Measurements from ENCODE around the gene CANX.

CANX gene

GRCh38 chr5:179768326-179769085 lies 69.7 kb downstream of the CANX start:
- 94% methylated on average over 18 of the region's 18 CpGs for WGBS
- Histone ChIP-seq H3K27me3 (ENCODE audit: control insufficient read depth in 1 of 2, insufficient read depth in 1 of 2, low read length in 2 of 2) (no peaks in the 10 kb centered on the region), H2BK5ac (ENCODE audit: low read depth, low read length, poor library complexity, severe bottlenecking) (no peak overlapping the region), H2BK120ac (ENCODE audit: low read depth, low read length) (no peak overlapping the region), H4K8ac (ENCODE audit: low read length) (no peak overlapping the region), H3K4me1 (ENCODE audit: control insufficient read depth, insufficient read depth, low read depth, low read length) (peaks cover 29% of the 10 kb centered on the region), H4K91ac (ENCODE audit: low read length) (no peak overlapping the region), H3K18ac (ENCODE audit: low read depth in 1 of 2, low read length in 2 of 2) (no peak overlapping the region), H2BK15ac (ENCODE audit: low read depth, poor library complexity, severe bottlenecking) (no peak overlapping the region), H3K23ac (ENCODE audit: low read length in 2 of 2) (no peak overlapping the region), H3K79me1 (replicated peaks; ENCODE audit: low read length, poor library complexity, severe bottlenecking) (peaks cover 14% of the 10 kb centered on the region), H3K9me3 (ENCODE audit: control insufficient read depth, low read length) (no peaks in the 10 kb centered on the region), H3K4me3 (ENCODE audit: insufficient read depth in 1 of 2, low read depth in 1 of 2, low read length in 2 of 2) (no peak overlapping the region), H2AK5ac (ENCODE audit: low read length, severe bottlenecking) (no peak overlapping the region), H2BK12ac (ENCODE audit: low read length in 2 of 2) (no peak overlapping the region), H3K14ac (ENCODE audit: low read length in 2 of 2) (no peak overlapping the region), H3K27ac (ENCODE audit: low read length, poor library complexity, severe bottlenecking) (no peak overlapping the region), H3K4ac (ENCODE audit: low read depth in 1 of 2, low read length in 2 of 2) (no peak overlapping the region), H3K9ac (ENCODE audit: low read length) (no peak overlapping the region), H3K36me3 (ENCODE audit: control insufficient read depth in 1 of 2, insufficient read depth in 2 of 2, low read depth in 1 of 2, low read length in 2 of 2) (peaks cover 45 to 68% of the 10 kb centered on the region in 2 experiments), H3K4me2 (ENCODE audit: low read length, poor library complexity, severe bottlenecking) (no peak overlapping the region), H2AFZ (ENCODE audit: low read depth, low read length) (no peak overlapping the region)
- DNase-seq, result no peak

- H2BK12ac ChIP-seq (ENCODE audit: low read length in 2 of 2), result no peak overlapping the region
- no peak overlapping the region for H3K9ac ChIP-seq (ENCODE audit: low read length)
- H2AFZ ChIP-seq (ENCODE audit: low read depth, low read length), result no peak overlapping the region
- no peak for DNase-seq
- no peaks in the 10 kb centered on the region for H3K9me3 ChIP-seq (ENCODE audit: control insufficient read depth, low read length)
- H3K4me1 ChIP-seq (ENCODE audit: control insufficient read depth, insufficient read depth, low read depth, low read length), result peaks cover 24% of the 10 kb centered on the region
- no peak overlapping the region for H3K4me3 ChIP-seq (ENCODE audit: insufficient read depth in 1 of 2, low read depth in 1 of 2, low read length in 2 of 2)
- no peak overlapping the region for H2BK120ac ChIP-seq (ENCODE audit: low read depth, low read length)
- no peak overlapping the region for H2AK5ac ChIP-seq (ENCODE audit: low read length, severe bottlenecking)
- H3K4me2 ChIP-seq (ENCODE audit: low read length, poor library complexity, severe bottlenecking), result no peak overlapping the region
- H3K18ac ChIP-seq (ENCODE audit: low read depth in 1 of 2, low read length in 2 of 2), result no peak overlapping the region
- no peak overlapping the region for H3K23ac ChIP-seq (ENCODE audit: low read length in 2 of 2)
- peaks cover 20% of the 10 kb centered on the region for H3K79me1 ChIP-seq (replicated peaks; ENCODE audit: low read length, poor library complexity, severe bottlenecking)
- H2BK15ac ChIP-seq (ENCODE audit: low read depth, poor library complexity, severe bottlenecking), result no peak overlapping the region
- H3K27me3 ChIP-seq (ENCODE audit: control insufficient read depth in 1 of 2, insufficient read depth in 1 of 2, low read length in 2 of 2), result no peaks in the 10 kb centered on the region
- no peak overlapping the region for H4K8ac ChIP-seq (ENCODE audit: low read length)
- H3K36me3 ChIP-seq (ENCODE audit: control insufficient read depth in 1 of 2, insufficient read depth in 2 of 2, low read depth in 1 of 2, low read length in 2 of 2), result peaks cover 53 to 76% of the 10 kb centered on the region in 2 experiments
- no peak overlapping the region for H4K91ac ChIP-seq (ENCODE audit: low read length)
- no peak overlapping the region for H3K4ac ChIP-seq (ENCODE audit: low read depth in 1 of 2, low read length in 2 of 2)
- no peak overlapping the region for H2BK5ac ChIP-seq (ENCODE audit: low read depth, low read length, poor library complexity, severe bottlenecking)
- no peak overlapping the region for H3K14ac ChIP-seq (ENCODE audit: low read length in 2 of 2)
- 87% methylated on average over 5 of the region's 6 CpGs for WGBS
- H3K27ac ChIP-seq (ENCODE audit: low read length, poor library complexity, severe bottlenecking), result no peak overlapping the region
These were observed 70.5 kb downstream of the CANX start for GRCh38 chr5:179769271-179769670.

GRCh38 chr5:179769796-179770195 lies 71.0 kb downstream of the CANX start:
- 91% methylated on average over 5 of the region's 5 CpGs for WGBS

GRCh38 chr5:179771311-179771895 lies 72.6 kb downstream of the CANX start:
- H3K4ac ChIP-seq (ENCODE audit: low read depth in 1 of 2, low read length in 2 of 2), result no peak overlapping the region

More at GRCh38 chr5:179769796-179770195, 71.0 kb downstream of the CANX start:
- H3K4me1 ChIP-seq (ENCODE audit: control insufficient read depth, insufficient read depth, low read depth, low read length), result peaks cover 24% of the 10 kb centered on the region
- no peak overlapping the region for H3K23ac ChIP-seq (ENCODE audit: low read length in 2 of 2)
- H3K9ac ChIP-seq (ENCODE audit: low read length), result no peak overlapping the region
- H3K4ac ChIP-seq (ENCODE audit: low read depth in 1 of 2, low read length in 2 of 2), result no peak overlapping the region
- no peak overlapping the region for H2BK120ac ChIP-seq (ENCODE audit: low read depth, low read length)
- no peak overlapping the region for H2AK5ac ChIP-seq (ENCODE audit: low read length, severe bottlenecking)
- no peak overlapping the region for H3K4me3 ChIP-seq (ENCODE audit: insufficient read depth in 1 of 2, low read depth in 1 of 2, low read length in 2 of 2)
- no peak overlapping the region for H3K4me2 ChIP-seq (ENCODE audit: low read length, poor library complexity, severe bottlenecking)
- H3K27me3 ChIP-seq (ENCODE audit: control insufficient read depth in 1 of 2, insufficient read depth in 1 of 2, low read length in 2 of 2), result no peaks in the 10 kb centered on the region
- H3K79me1 ChIP-seq (replicated peaks; ENCODE audit: low read length, poor library complexity, severe bottlenecking), result peaks cover 25% of the 10 kb centered on the region
- H2BK5ac ChIP-seq (ENCODE audit: low read depth, low read length, poor library complexity, severe bottlenecking), result no peak overlapping the region
- no peak overlapping the region for H3K27ac ChIP-seq (ENCODE audit: low read length, poor library complexity, severe bottlenecking)
- no peaks in the 10 kb centered on the region for H3K9me3 ChIP-seq (ENCODE audit: control insufficient read depth, low read length)
- H3K18ac ChIP-seq (ENCODE audit: low read depth in 1 of 2, low read length in 2 of 2), result no peak overlapping the region
- DNase-seq, result no peak
- no peak overlapping the region for H3K14ac ChIP-seq (ENCODE audit: low read length in 2 of 2)
- peaks cover 58 to 81% of the 10 kb centered on the region in 2 experiments for H3K36me3 ChIP-seq (ENCODE audit: control insufficient read depth in 1 of 2, insufficient read depth in 2 of 2, low read depth in 1 of 2, low read length in 2 of 2)
- no peak overlapping the region for H4K91ac ChIP-seq (ENCODE audit: low read length)
- H2AFZ ChIP-seq (ENCODE audit: low read depth, low read length), result no peak overlapping the region
- H2BK15ac ChIP-seq (ENCODE audit: low read depth, poor library complexity, severe bottlenecking), result no peak overlapping the region
- no peak overlapping the region for H4K8ac ChIP-seq (ENCODE audit: low read length)
- no peak overlapping the region for H2BK12ac ChIP-seq (ENCODE audit: low read length in 2 of 2)

More at GRCh38 chr5:179771311-179771895, 72.6 kb downstream of the CANX start:
- H3K27ac ChIP-seq (ENCODE audit: low read length, poor library complexity, severe bottlenecking), result no peak overlapping the region
- H2AFZ ChIP-seq (ENCODE audit: low read depth, low read length), result no peak overlapping the region
- no peak overlapping the region for H3K4me3 ChIP-seq (ENCODE audit: insufficient read depth in 1 of 2, low read depth in 1 of 2, low read length in 2 of 2)
- no peak overlapping the region for H4K91ac ChIP-seq (ENCODE audit: low read length)
- H3K27me3 ChIP-seq (ENCODE audit: control insufficient read depth in 1 of 2, insufficient read depth in 1 of 2, low read length in 2 of 2), result no peaks in the 10 kb centered on the region
- no peak overlapping the region for H2BK120ac ChIP-seq (ENCODE audit: low read depth, low read length)
- H2BK12ac ChIP-seq (ENCODE audit: low read length in 2 of 2), result no peak overlapping the region
- no peaks in the 10 kb centered on the region for H3K9me3 ChIP-seq (ENCODE audit: control insufficient read depth, low read length)
- H2BK5ac ChIP-seq (ENCODE audit: low read depth, low read length, poor library complexity, severe bottlenecking), result no peak overlapping the region
- no peak overlapping the region for H3K14ac ChIP-seq (ENCODE audit: low read length in 2 of 2)
- H3K23ac ChIP-seq (ENCODE audit: low read length in 2 of 2), result no peak overlapping the region
- H2BK15ac ChIP-seq (ENCODE audit: low read depth, poor library complexity, severe bottlenecking), result no peak overlapping the region
- 96% methylated on average over 4 of the region's 4 CpGs for WGBS
- no peak for DNase-seq
- H3K36me3 ChIP-seq (ENCODE audit: control insufficient read depth in 1 of 2, insufficient read depth in 2 of 2, low read depth in 1 of 2, low read length in 2 of 2), result peaks cover 66 to 89% of the 10 kb centered on the region in 2 experiments
- no peak overlapping the region for H2AK5ac ChIP-seq (ENCODE audit: low read length, severe bottlenecking)
- peaks cover 8% of the 10 kb centered on the region for H3K4me1 ChIP-seq (ENCODE audit: control insufficient read depth, insufficient read depth, low read depth, low read length)
- no peak overlapping the region for H3K4me2 ChIP-seq (ENCODE audit: low read length, poor library complexity, severe bottlenecking)
- H3K18ac ChIP-seq (ENCODE audit: low read depth in 1 of 2, low read length in 2 of 2), result no peak overlapping the region
- peaks cover 37% of the 10 kb centered on the region for H3K79me1 ChIP-seq (replicated peaks; ENCODE audit: low read length, poor library complexity, severe bottlenecking)
- H4K8ac ChIP-seq (ENCODE audit: low read length), result no peak overlapping the region
- H3K9ac ChIP-seq (ENCODE audit: low read length), result no peak overlapping the region
